SK-N-SH (cell line): ENCODE data around the gene CDK5. TPM values are rescaled to one million over a fixed set of nuclear protein-coding genes. Genes with fewer than 3 reads are reported as not detected.

Source experiments
- CTCF ChIA-PET: fragments of 300-600, 350-600 bp; formaldehyde crosslinking; extraction: SDS; loops from one replicate; lab custom pipeline; 2021; lab: Yijun Ruan, JAX
- POLR2A ChIA-PET: fragments of 350-600 bp; sonication (Branson Sonifier 250); formaldehyde crosslinking; extraction: SDS; loops from one replicate; lab custom pipeline; 2020; ENCODE audit warnings: antibody characterized with exemption, inconsistent platforms; lab: Yijun Ruan, JAX
- DNase-seq: peaks from one replicate; pipeline ENCODE4 v3.0.0; 2012
- H2AFZ ChIP-seq: fragments of 200-600 bp; sonication (generic); 2 replicates; pipeline ENCODE4 v1.8.1; 2016; ENCODE audit warnings: antibody characterized with exemption, mild to moderate bottlenecking, low read depth
- H3F3A ChIP-seq: fragments of 200-600 bp; sonication (generic); replicated peaks from 2 replicates; pipeline ENCODE3; 2016; ENCODE audit warnings: antibody characterized with exemption, mild to moderate bottlenecking; ENCODE audit not compliant: insufficient read depth
- H3K27ac ChIP-seq, 2 experiments: fragments of 200-500 bp in 1 of 2; fragments of 200-600 bp in 1 of 2; sonication (Bioruptor generic) in 1 of 2; sonication (generic), shearing (Covaris generic) in 1 of 2; 2 replicates each; pipeline versions ENCODE4 v1.5.1 to v1.6.1; 2014 to 2016; ENCODE audit warnings: low read depth in 2 of 2, inconsistent platforms in 1 of 2, low read length in 1 of 2, mild to moderate bottlenecking in 1 of 2, mixed read lengths in 1 of 2
- H3K27me3 ChIP-seq: fragments of 200-600 bp; sonication (generic), shearing (Covaris generic); 2 replicates; pipeline ENCODE4 v1.6.1; 2016; ENCODE audit warnings: mixed run types; ENCODE audit not compliant: insufficient read depth
- H3K36me3 ChIP-seq, 2 experiments: fragments of 200-500 bp in 1 of 2; fragments of 200-600 bp in 1 of 2; sonication (Bioruptor generic) in 1 of 2; sonication (generic) in 1 of 2; replicated peaks in 1 of 2; 2 replicates each; pipeline versions ENCODE3 to v1.5.1; 2014 to 2016; ENCODE audit warnings: low read length in 1 of 2, mild to moderate bottlenecking in 1 of 2; ENCODE audit not compliant: insufficient read depth in 2 of 2, control insufficient read depth in 1 of 2
- H3K4me1 ChIP-seq, 2 experiments: fragments of 200-500 bp in 1 of 2; fragments of 200-600 bp in 1 of 2; sonication (Bioruptor generic) in 1 of 2; sonication (generic), shearing (Covaris generic) in 1 of 2; 2 replicates each; pipeline versions ENCODE4 v1.5.1 to v1.6.1; 2014 to 2016; ENCODE audit warnings: low read depth in 1 of 2, low read length in 1 of 2, mixed run types in 1 of 2; ENCODE audit not compliant: insufficient read depth in 2 of 2, control insufficient read depth in 1 of 2
- H3K4me2 ChIP-seq: fragments of 200-600 bp; sonication (generic), shearing (Covaris generic); 2 replicates; pipeline ENCODE4 v1.6.1; 2017; ENCODE audit warnings: mixed run types
- H3K4me3 ChIP-seq, 2 experiments: fragments of 200-500 bp in 1 of 2; fragments of 200-600 bp in 1 of 2; sonication (Bioruptor generic) in 1 of 2; sonication (generic), shearing (Covaris generic) in 1 of 2; 2 replicates each; pipeline versions ENCODE4 v1.5.1 to v1.8.1; 2014 to 2016; ENCODE audit warnings: low read depth in 2 of 2, inconsistent platforms in 1 of 2, low read length in 1 of 2, mild to moderate bottlenecking in 1 of 2, mixed read lengths in 1 of 2, moderate library complexity in 1 of 2
- H3K79me2 ChIP-seq: fragments of 200-600 bp; sonication (generic); 2 replicates; pipeline ENCODE4 v1.8.1; 2017; ENCODE audit warnings: mild to moderate bottlenecking; ENCODE audit not compliant: insufficient read depth
- H3K9ac ChIP-seq: fragments of 200-600 bp; sonication (generic); 2 replicates; pipeline ENCODE4 v1.6.1; 2017; ENCODE audit warnings: mixed run types
- H3K9me2 ChIP-seq: fragments of 200-600 bp; sonication (generic); 2 replicates; pipeline ENCODE4 v1.6.1; 2017; ENCODE audit warnings: mixed run types
- H3K9me3 ChIP-seq: fragments of 200-600 bp; sonication (generic); 2 replicates; pipeline ENCODE4 v1.6.1; 2017; ENCODE audit warnings: mixed run types, mild to moderate bottlenecking, moderate library complexity
- H4K20me1 ChIP-seq: fragments of 200-600 bp; sonication (generic); 2 replicates; pipeline ENCODE4 v1.6.1; 2017; ENCODE audit warnings: mild to moderate bottlenecking, mixed run types; ENCODE audit not compliant: insufficient read depth
- CTCF ChIP-seq: fragments of 200-600 bp; sonication (generic); IDR thresholded peaks from 2 replicates; pipeline ENCODE4 v1.6.1; 2017; ENCODE audit warnings: antibody characterized with exemption, mild to moderate bottlenecking, moderate library complexity
- FOXJ3 ChIP-seq: sonication (generic); formaldehyde crosslinking; IDR thresholded peaks from 2 replicates; pipeline ENCODE4 v1.5.1; 2020; ENCODE audit warnings: mild to moderate bottlenecking, missing genetic modification reagents
- GATA2 ChIP-seq: sonication (generic); formaldehyde crosslinking; IDR thresholded peaks from 2 replicates; pipeline ENCODE4 v1.5.0; 2020; ENCODE audit warnings: mild to moderate bottlenecking, missing genetic modification reagents
- JUND ChIP-seq: IDR thresholded peaks from 2 replicates; pipeline ENCODE4 v1.4.0; 2012
- RAD21 ChIP-seq: IDR thresholded peaks from 2 replicates; pipeline ENCODE4 v1.6.1; 2012; ENCODE audit warnings: mild to moderate bottlenecking, low read length
- RXRA ChIP-seq: IDR thresholded peaks from 2 replicates; pipeline ENCODE4 v1.4.0; 2012; ENCODE audit warnings: low read depth, mild to moderate bottlenecking, borderline replicate concordance
- SIN3A ChIP-seq: IDR thresholded peaks from 2 replicates; pipeline ENCODE4 v1.6.1; 2012; ENCODE audit warnings: low read depth, mild to moderate bottlenecking, low read length, moderate library complexity, borderline replicate concordance
- SMC3 ChIP-seq: IDR thresholded peaks from 2 replicates; pipeline ENCODE4 v1.6.1; 2012; ENCODE audit warnings: low read depth, low read length, improper control_type of control experiment
- WGBS: methylation state at CpG from one replicate; pipeline ENCODE4 v1.1.6; 2017; ENCODE audit warnings: low lambda C conversion rate; 5-methylcytosine and 5-hydroxymethylcytosine counted together
- polyA plus RNA-seq, 3 experiments: library from polyadenylated mRNA; depleted of rRNA; stranded (reverse); fragments of >200 nt; gene quantifications; 2 replicates each; pipeline ENCODE4 v1.2.3, GENCODE V29; 2012
- TF ChIP-seq, protein P1 (sequence below): IDR thresholded peaks from 2 replicates; pipeline ENCODE4 v1.6.1; 2012; ENCODE audit warnings: mild to moderate bottlenecking, low read depth, low read length, moderate library complexity
- TF ChIP-seq, protein P2 (sequence below): IDR thresholded peaks from 2 replicates; pipeline ENCODE4; 2012

Gene CDK5
- polyA plus RNA-seq, 1 of the 3 experiments (the other 2 are of a cell fraction), result 125 TPM

GRCh38 chr7:151015967-151016366 lies 41.7 kb downstream of the CDK5 start (continued):
- TF ChIP-seq, protein P1, sequence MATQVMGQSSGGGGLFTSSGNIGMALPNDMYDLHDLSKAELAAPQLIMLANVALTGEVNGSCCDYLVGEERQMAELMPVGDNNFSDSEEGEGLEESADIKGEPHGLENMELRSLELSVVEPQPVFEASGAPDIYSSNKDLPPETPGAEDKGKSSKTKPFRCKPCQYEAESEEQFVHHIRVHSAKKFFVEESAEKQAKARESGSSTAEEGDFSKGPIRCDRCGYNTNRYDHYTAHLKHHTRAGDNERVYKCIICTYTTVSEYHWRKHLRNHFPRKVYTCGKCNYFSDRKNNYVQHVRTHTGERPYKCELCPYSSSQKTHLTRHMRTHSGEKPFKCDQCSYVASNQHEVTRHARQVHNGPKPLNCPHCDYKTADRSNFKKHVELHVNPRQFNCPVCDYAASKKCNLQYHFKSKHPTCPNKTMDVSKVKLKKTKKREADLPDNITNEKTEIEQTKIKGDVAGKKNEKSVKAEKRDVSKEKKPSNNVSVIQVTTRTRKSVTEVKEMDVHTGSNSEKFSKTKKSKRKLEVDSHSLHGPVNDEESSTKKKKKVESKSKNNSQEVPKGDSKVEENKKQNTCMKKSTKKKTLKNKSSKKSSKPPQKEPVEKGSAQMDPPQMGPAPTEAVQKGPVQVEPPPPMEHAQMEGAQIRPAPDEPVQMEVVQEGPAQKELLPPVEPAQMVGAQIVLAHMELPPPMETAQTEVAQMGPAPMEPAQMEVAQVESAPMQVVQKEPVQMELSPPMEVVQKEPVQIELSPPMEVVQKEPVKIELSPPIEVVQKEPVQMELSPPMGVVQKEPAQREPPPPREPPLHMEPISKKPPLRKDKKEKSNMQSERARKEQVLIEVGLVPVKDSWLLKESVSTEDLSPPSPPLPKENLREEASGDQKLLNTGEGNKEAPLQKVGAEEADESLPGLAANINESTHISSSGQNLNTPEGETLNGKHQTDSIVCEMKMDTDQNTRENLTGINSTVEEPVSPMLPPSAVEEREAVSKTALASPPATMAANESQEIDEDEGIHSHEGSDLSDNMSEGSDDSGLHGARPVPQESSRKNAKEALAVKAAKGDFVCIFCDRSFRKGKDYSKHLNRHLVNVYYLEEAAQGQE, result no peak
- TF ChIP-seq, protein P2, sequence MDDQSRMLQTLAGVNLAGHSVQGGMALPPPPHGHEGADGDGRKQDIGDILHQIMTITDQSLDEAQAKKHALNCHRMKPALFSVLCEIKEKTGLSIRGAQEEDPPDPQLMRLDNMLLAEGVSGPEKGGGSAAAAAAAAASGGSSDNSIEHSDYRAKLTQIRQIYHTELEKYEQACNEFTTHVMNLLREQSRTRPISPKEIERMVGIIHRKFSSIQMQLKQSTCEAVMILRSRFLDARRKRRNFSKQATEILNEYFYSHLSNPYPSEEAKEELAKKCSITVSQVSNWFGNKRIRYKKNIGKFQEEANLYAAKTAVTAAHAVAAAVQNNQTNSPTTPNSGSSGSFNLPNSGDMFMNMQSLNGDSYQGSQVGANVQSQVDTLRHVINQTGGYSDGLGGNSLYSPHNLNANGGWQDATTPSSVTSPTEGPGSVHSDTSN, result no peak
- TF ChIP-seq SMC3 (no peak), CTCF (no peak), RXRA (no peak), RAD21 (no peak), SIN3A (no peak), JUND (no peak)

DNA sequence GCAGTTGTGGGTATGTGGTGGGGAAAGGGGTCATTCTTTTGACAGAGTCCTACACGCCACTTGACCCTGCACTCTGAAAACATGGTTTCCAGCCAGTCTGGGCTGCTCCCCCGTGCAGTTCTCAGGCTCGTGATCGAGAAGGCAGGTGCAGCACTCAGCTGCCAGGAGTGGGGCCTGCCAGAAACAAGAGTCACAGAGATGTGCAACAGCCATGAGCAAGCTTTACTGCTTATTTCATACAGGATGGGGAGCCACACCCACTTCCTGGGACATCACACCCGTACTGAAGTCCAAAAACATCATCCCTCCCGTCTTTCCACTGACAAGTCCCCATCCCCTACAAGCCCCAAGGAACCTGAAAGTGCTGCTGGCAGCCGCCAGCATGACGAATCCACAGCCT lies 42.7 kb downstream of the CDK5 start:
- no peaks in the 10 kb centered on the region for H3K36me3 ChIP-seq
- POLR2A ChIA-PET, result interaction anchor here (0.6 kb wide), 1 partner anchor 40 kb away, joined by 3 read pairs; no protein-coding TSS in a partner anchor
- no peak overlapping the region for H2AFZ ChIP-seq
- no peak overlapping the region for H3K9ac ChIP-seq
- no peak overlapping the region for H3K27ac ChIP-seq
- TF ChIP-seq GATA2 (no peak), FOXJ3 (CRISPR knock-in tag) (no peak)
- TF ChIP-seq, all 33 proteins: peak for 0
- H3K4me2 ChIP-seq, result no peak overlapping the region
- DNase-seq, result no peak
- H3K9me2 ChIP-seq, result no peaks in the 10 kb centered on the region
- 94% methylated on average over 6 of the region's 8 CpGs for WGBS
- no peaks in the 10 kb centered on the region for H3K79me2 ChIP-seq
- H3K27me3 ChIP-seq, result no peaks in the 10 kb centered on the region
- H3F3A ChIP-seq, result no peaks in the 10 kb centered on the region
- H3K9me3 ChIP-seq, result no peaks in the 10 kb centered on the region
- peaks cover 0 to 31% of the 10 kb centered on the region in 2 experiments; a peak in 1 of 4 replicates for H3K4me1 ChIP-seq
- CTCF ChIA-PET, result interaction anchor here (0.8 to 11.3 kb wide), 10 partner anchors 13 to 116 kb away, joined by 3 to 151 read pairs (median 12); partner anchors contain the start of genes ABCB8, FASTK and NOS3
- H4K20me1 ChIP-seq, result no peaks in the 10 kb centered on the region
- no peak overlapping the region for H3K4me3 ChIP-seq
